GM21526 (cell line): ENCODE data around the gene PHAX.
A peak's percentile ranks its signal among the peaks of the same experiment; 100 is the strongest.
"Not testable (repeated sequence)": the region's sequence is repeated elsewhere in the genome, so short reads cannot be mapped to it uniquely, and the experiment has no call there.

Source experiments
- ATAC-seq: cut with Tn5 transposase; IDR thresholded peaks from one replicate; pipeline ENCODE4 v1.9.1; 2021; ENCODE audit warnings: moderate library complexity; ENCODE audit not compliant: unreplicated experiment, low FRiP score

Gene PHAX, protein sequence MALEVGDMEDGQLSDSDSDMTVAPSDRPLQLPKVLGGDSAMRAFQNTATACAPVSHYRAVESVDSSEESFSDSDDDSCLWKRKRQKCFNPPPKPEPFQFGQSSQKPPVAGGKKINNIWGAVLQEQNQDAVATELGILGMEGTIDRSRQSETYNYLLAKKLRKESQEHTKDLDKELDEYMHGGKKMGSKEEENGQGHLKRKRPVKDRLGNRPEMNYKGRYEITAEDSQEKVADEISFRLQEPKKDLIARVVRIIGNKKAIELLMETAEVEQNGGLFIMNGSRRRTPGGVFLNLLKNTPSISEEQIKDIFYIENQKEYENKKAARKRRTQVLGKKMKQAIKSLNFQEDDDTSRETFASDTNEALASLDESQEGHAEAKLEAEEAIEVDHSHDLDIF

GRCh38 chr5:126600631-126601511, at the start of gene PHAX:
PHAX (plus strand) TSS chr5:126600947; CDS start chr5:126600963, 16 bp downstream.
- peak; percentile 93 for ATAC-seq

DNA sequence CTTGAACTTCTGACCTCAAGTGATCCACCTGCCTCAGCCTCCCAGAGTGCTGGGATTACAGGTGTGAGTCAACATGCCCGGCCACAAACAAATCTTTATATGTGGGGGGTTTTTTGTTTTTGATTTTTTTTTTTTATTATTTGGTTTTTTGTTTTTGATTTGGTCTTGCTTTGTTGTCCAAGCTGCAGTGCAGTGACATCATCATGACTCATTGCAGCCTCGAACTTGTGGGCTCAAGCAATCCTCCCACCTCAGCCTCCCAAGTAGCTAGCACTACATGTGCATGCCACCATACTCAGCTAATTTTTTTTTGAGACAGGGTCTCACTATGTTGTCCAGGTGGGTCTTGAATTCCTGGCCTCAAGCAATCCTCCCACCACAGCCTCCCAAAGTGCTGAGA, 48.1 kb upstream of the PHAX start:
- no peak for ATAC-seq

GRCh38 chr5:126555101-126555500, 45.6 kb upstream of the PHAX start:
- not testable (repeated sequence) for ATAC-seq

- ATAC-seq: no peak
Observed at GRCh38 chr5:126561908-126562307, 38.8 kb upstream of the PHAX start.

DNA sequence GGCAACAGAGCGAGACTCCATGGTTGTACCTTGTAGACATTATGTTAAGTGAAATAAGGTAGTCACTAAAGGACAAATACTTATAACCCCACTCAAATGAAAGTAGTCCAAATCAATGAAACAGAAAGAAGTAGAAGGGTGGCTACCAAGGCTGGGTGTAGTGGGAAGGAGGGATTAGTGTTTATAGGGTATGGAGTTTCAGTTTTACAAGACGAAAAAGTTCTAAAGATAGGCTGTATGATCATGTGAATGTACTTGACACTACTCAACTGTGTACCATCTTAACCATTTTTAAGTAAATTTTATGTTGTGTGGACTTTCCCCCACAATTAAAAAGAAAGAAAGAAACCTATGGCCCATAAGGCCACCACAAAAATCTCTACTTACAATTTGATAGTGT, 37.9 kb upstream of the PHAX start:
- ATAC-seq: peak; percentile 74

GRCh38 chr5:126568206-126568755, 32.5 kb upstream of the PHAX start:
- ATAC-seq: no peak

GRCh38 chr5:126575644-126576043, 25.1 kb upstream of the PHAX start:
- no peak for ATAC-seq

DNA sequence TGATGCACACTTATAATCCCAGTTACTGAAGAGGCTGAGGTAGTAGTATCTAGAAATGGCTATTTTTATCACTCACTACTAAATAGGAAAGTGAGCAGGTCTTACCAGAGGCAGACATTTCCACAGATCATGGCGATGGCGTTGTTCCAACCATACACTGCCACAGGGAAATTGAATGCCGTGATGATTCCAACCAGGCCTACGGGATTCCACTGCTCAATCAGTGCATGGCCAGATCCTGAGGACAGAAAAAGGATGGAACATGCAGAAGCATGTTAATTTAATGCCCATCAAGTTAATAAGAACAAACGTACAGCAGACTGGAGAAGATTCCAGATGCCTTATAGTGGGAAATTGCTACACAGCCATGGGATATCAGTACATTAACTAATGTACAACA, 23.8 kb upstream of the PHAX start:
- no peak for ATAC-seq

GRCh38 chr5:126577415-126577814, 23.3 kb upstream of the PHAX start:
- ATAC-seq: no peak

DNA sequence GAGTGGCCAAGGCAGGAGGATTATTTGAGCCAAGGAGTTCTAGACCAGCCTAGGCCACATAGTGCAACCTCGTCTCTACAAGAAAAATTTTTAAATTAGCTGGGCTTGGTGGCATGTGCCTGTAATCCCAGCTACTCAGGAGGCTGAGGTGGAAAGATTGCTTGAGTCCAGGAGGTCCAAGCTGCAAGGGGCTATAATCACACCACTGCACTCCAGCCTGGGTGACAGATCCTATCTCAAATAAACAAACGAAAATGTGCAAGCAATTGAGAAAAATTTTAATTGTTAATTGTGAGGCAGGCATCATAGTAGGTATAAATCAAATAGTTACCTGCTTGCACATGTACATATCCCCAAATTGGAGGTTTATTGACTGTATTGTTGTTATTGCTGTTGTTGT, 21.0 kb upstream of the PHAX start:
- no peak for ATAC-seq

DNA sequence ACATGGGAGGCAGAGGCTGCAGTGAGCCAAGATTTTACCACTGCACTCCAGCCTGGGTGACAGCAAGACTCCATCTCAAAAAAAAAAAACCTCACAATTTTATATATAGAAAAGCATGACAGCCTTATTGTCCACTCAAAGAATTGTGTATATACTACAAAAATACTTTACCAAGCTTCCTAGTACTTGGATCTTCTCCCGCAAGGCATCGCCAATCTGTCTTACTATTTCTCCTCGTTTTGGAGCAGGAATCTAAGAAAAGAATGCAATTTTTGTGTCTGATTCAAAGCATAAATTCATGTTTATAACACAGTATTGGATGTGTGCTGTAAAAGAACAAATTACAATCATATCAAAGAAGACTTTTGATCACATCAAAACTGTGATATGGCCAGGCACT, 17.0 kb upstream of the PHAX start:
- no peak for ATAC-seq

DNA sequence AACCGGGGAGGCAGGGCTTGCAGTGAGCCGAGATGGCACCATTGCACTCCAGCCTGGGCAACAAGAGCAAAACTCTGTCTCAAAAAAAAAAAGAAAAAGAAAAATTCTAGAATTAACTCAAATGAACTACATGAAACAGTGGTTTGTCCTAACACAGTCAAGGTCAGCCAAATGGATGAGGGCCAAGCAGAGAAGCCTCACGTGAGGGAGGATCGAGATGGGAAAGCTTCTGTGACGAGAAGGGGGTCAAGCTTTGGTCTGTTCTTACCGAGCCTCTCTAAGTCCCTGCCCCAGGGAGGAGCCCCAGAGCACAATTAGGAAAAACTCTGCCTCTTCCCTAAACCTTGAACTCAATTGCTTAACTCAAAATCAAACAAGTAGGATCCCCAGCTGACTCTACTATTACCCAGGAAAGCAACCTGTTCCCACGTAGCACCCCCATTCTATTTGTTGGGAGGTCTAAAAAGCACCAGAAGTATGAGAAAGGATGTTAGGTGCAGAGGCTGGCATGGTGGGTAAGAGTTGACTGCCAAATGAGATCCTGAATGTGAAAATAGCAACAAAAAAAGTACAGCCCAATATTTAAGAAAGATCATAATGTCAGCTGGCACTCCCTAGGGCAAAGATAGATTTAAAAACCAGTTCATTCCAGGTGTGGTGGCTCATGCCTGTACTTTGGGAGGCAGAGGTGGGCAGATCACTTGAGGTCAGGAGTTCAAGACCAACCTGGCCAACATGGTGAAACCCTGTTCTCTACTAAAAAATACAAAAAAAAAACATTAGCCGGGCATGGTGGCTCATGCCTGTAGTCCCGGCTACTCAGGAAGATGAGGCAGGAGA, 13.0 kb upstream of the PHAX start:
- no peak for ATAC-seq

DNA sequence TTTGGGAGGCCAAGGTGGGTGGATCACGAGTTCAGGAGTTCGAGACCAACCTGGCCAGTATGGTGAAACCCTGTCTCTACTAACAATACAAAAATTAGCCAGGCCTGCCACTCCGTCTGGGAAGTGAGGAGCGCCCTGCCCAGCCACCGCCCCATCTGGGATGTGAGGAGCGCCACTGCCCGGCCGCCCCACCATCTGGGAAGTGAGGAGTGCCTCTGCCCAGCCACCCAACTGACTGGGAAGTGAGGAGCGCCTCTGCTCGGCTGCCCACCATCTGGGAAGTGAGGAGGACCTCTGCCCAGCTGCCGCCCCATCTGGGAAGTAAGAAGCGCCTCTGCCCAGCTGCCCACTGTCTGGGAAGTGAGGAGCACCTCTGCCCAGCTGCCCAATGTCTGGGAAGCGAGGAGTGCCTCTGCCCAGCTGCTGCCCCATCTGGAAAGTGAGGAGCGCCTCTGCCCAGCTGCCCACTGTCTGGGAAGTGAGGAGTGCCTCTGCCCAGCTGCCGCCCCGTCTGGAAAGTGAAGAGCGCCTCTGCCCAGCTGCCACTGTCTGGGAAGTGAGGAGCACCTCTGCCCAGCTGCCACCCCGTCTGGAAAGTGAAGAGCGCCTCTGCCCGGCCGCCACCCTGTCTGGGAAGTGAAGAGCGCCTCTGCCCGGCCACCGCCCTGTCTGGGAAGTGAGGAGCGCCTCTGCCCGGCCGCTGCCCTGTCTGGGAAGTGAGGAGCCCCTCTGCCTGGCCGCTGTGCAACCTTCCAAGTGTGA, 11.0 kb upstream of the PHAX start:
- ATAC-seq: no peak

DNA sequence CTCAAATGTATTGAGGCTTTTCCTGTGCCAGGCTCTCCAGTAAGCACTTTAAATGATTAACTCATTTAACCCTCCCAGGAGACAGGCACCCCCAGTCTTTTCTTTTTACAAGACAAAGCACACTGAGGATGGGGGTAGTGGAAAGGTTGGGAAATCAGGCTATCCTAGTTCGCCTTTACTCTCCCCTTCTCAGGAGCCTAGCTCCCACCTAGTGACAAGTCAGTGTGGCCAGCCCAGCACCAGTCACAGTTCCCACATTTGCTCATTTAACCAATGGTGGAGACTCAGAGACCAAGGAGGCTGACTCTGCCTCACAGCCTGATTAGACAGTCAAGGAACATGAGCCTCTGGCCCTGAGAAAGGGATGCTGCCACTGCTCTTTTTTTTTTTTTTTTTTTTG, 9.2 kb upstream of the PHAX start:
- ATAC-seq: no peak

GRCh38 chr5:126594748-126595485, 5.8 kb upstream of the PHAX start, which contains the start of gene ALDH7A1:
ALDH7A1 (minus strand) TSS chr5:126595219; CDS start chr5:126595198, 21 bp downstream.
- ATAC-seq: peak; percentile 67

- peak; percentile 7 for ATAC-seq
Observed at GRCh38 chr5:126595486-126596083, 5.2 kb upstream of the PHAX start.

DNA sequence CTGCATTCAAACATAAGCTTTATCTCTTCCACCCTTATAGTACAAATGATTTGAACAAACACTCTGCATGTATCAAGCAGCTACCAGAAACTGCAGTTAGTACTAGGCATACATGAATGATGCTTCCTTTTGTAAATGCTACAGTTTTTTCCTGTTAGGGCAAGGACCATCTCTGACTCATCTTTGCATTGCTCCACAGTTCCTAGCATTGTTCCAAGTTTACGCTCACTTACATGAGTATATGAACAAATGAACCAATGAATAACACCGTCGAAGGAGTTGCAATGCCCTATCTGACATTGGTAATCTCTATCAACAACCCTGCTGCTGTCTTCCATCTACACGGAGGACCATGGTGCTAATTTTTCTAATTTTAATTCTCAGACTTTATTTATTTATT, 3.6 kb upstream of the PHAX start:
- ATAC-seq: no peak

- no peak for ATAC-seq
Observed at GRCh38 chr5:126599499-126599898, 1.2 kb upstream of the PHAX start.
